ENCODE results near the gene HSPA1B.
"Not testable (repeated sequence)": the region's sequence is repeated elsewhere in the genome, so short reads cannot be mapped to it uniquely, and the experiment has no call there.

HSPA1B gene

GRCh38 chr6:31862344-31863235 lies 35.1 kb downstream of the HSPA1B start, which contains the start of gene NEU1:
NEU1 (minus strand) TSS chr6:31862821; CDS start chr6:31862776, 45 bp downstream.
- peak; percentile 100 for DNase-seq (ENCODE audit: extremely low read depth, low read depth)
- TF ChIP-seq CTCF (IDR thresholded peaks at IDR 0.05; ENCODE audit: low read depth, low read length) = no peak

- not testable (repeated sequence) for DNase-seq (ENCODE audit: extremely low read depth, low read depth)
Observed at GRCh38 chr6:31864123-31864562, 36.6 kb downstream of the HSPA1B start.

GRCh38 chr6:31864818-31865204 lies 37.3 kb downstream of the HSPA1B start:
- no peak for TF ChIP-seq CTCF (IDR thresholded peaks at IDR 0.05; ENCODE audit: low read depth, low read length)
- DNase-seq (ENCODE audit: extremely low read depth, low read depth) = no peak

GRCh38 chr6:31865205-31866118 lies 37.9 kb downstream of the HSPA1B start:
- no peak for TF ChIP-seq CTCF (IDR thresholded peaks at IDR 0.05; ENCODE audit: low read depth, low read length)
- no peak for DNase-seq (ENCODE audit: extremely low read depth, low read depth)

- DNase-seq (ENCODE audit: extremely low read depth, low read depth) = not testable (repeated sequence)
Observed at GRCh38 chr6:31868658-31868971, 41.1 kb downstream of the HSPA1B start.

- no peak for DNase-seq (ENCODE audit: extremely low read depth, low read depth)
- TF ChIP-seq CTCF (IDR thresholded peaks at IDR 0.05; ENCODE audit: low read depth, low read length) = no peak
Observed at GRCh38 chr6:31869343-31869742, 41.8 kb downstream of the HSPA1B start.

- no peak for DNase-seq (ENCODE audit: extremely low read depth, low read depth)
Observed at GRCh38 chr6:31870385-31870921, 42.9 kb downstream of the HSPA1B start.

More at GRCh38 chr6:31870385-31870921, 42.9 kb downstream of the HSPA1B start:
- TF ChIP-seq CTCF (IDR thresholded peaks at IDR 0.05; ENCODE audit: low read depth, low read length) = no peak

Data from AG09319 (cell line).